HG03280 (cell line): ENCODE data around the gene PRMT1.

Source experiments
- ATAC-seq: cut with Tn5 transposase; IDR thresholded peaks from one replicate; pipeline ENCODE4 v1.9.1; 2021; ENCODE audit warnings: mild to moderate bottlenecking, moderate library complexity; ENCODE audit not compliant: unreplicated experiment

Gene PRMT1

DNA sequence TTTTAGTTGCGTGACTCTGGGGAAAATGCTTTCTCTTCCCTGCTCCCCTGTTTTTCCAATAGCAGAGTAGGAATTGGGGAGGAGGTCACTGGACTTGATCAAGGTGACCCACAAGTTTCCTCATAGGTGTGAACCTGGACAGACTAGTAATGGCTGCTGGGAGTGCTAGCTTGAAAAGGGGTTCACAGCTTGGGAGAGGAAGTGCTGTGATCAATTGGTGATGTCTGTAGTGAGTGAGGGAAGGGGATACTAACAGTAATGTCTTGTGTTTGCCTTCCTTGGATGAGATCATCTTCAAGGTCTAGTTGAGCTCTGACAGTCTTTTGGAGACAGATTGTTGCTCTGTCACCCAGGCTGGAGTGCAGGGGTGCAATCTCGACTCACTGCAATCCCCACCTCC lies 9.6 kb upstream of the PRMT1 start:
- ATAC-seq: no peak

DNA sequence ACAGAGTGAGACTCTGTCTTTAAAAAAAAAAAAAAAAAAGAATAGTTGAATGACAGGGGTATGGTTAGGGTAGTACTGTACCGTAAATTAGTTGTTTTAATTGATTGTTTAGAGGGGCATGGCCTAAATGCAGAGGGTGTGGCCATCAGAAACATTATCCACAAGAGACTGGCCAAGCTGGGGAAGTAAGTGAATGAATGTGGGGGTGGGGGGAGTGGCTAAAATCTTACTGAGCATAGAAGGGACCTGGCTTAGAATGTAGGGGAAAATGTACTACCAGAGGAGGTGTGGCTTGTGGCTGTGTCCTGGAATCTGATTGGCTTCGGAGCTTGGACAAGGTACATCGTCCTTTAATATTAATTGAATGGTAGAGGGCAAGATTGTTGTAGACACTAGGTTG lies 7.6 kb upstream of the PRMT1 start:
- ATAC-seq: no peak

DNA sequence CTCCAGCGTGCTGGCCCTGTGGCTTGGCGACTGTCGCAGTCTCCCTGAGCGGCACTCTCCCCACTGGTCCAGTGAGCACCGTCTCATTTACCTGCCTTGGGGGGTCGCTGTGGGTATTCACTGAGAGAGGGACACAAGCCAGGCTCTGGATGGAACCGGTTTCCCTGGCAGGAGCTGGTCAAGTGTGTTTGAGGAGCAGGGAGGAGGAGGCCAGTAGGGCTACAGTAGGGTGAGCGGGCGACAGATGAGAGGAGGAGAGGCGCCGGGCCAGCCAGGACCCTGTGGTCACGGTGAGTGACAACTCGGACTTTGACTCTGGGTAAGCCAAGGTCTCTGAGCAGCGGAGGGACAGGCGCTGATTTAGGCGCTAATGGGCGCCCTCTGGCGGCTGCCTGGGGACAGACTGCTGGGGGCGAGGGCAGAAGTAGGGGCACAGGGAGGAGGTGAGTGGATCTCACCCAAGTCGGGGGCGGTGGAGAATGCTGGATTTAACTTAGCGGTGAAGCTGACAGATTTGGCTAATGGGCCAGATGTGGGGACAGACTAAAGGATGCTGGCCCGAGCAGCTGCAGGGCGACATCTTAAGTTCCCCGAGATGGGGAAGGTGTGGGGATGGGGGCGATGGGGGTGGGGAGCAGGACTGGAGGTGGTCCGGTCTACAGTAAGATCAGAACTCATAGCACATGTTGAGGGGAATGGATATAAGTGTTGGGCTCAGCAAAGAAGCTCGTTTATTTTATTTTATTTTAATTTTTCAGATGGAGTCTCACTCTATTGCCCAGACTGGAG lies 4.7 kb upstream of the PRMT1 start:
- ATAC-seq: no peak

GRCh38 chr19:49676136-49676783 lies 811 bp upstream of the PRMT1 start:
- peak; percentile 26 for ATAC-seq

DNA sequence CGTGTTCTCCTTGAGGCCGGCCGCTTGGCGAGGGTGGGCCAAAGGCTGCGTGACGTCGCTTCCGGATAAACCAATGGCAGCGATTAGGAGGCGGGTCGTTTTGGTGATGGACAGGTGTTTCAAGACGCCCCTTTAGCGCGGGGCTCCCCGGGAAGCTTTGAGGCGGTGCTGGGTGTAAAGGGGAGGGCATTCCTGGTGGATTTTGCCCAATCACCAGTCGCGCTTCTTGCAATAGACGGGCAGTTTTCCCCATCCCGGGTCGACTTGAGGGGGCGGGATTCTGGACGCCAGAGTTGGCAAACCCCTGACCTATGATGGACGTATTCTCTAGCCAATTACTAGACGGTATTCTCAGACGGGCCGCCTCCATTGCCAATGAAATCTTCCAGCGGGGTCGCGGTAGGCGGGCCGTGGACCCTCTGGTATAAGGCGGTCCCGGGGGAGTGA lies 264 bp upstream of the PRMT1 start:
- ATAC-seq: peak; percentile 68

- ATAC-seq: no peak
These were observed 1.0 kb downstream of the PRMT1 start for GRCh38 chr19:49677901-49678674.

DNA sequence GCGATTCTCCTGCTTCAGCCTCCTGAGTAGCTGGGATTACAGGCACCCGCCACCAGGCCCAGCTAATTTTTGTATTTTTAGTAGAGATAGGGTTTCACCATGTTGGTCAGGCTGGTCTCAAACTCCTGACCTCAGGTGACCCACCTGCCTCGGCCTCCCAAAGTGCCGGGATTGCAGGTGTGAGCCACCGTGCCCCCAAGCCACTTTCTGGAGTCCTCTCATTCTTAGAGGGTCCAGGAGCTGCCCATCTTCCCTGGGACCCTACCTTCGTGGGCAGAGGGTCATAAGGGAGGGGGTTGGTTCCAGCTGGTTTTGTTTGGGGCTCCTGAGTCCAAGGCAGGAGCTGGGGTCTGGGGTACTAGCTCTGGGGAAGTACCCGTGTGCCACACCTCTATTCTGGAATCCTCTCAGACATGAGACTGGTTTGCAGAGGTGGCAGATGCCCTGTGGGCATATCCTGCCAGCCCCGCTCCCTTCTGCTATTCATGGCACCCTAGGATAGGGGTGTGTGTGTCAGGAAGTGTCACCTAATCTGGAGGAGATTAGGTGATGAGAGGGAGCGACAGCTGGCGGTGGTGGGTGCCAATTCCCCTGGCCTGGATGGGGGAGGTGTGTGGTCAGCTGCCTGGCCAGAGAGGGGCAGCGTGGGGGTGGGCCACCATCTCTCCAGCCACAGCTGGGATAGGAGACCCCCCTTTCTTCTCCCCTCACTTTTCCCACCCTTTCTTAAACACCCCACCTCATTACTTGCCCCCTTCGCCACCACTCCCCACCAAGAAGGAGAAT lies 2.1 kb downstream of the PRMT1 start:
- ATAC-seq: no peak

GRCh38 chr19:49679771-49680413 lies 2.8 kb downstream of the PRMT1 start:
- no peak for ATAC-seq

DNA sequence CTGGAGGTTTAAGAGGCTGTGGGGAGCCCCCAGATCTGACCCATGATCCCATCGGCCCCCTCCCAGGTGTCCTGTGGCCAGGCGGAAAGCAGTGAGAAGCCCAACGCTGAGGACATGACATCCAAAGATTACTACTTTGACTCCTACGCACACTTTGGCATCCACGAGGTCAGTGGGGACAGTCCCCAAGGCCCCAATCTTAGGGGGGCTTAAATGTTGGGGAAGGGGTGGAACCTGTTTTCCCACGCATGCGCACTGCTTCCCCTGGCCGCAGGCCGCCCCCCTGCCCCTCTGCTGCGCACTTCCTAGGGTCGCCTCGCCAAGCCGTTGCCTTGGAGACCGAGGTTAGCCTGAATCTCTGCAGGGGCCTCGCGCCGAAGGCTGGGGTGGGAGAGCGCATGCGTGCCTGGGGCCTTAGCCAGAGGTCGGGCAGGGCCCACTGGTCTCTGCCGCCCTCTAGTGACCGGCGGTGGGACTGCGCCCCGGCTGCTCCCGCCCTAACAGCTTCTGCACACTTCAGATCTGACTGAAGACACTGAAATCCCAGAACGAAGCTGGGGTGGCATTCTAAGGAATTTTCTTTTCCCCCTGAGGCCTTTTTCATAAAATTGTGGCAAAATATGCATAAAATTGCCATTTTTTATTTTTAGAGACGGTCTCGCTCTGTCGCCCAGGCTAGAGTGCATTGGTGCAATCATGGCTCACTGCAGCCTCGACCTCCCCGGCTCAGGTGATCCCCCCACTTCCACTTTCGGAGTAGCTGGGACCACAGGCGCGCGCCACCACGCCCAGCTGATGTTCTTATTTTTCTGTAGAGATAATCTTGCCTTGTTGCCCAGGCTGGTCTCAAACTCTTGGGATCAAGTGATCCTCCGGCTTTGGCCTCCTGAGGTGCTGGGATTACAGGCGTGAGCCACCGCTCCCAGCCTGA lies 3.6 kb downstream of the PRMT1 start:
- ATAC-seq: no peak

DNA sequence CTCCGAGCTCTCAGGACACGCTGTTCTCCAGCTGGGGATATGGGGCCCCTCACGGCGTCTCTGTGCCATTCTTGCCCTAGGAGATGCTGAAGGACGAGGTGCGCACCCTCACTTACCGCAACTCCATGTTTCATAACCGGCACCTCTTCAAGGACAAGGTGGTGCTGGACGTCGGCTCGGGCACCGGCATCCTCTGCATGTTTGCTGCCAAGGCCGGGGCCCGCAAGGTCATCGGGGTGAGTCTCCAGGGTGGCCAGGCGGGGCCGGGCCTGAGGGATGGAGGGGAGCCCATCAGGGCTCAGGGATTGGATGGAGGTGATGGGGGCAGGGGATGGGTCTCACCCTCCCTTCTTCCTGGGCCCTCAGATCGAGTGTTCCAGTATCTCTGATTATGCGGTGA lies 4.8 kb downstream of the PRMT1 start:
- no peak for ATAC-seq

DNA sequence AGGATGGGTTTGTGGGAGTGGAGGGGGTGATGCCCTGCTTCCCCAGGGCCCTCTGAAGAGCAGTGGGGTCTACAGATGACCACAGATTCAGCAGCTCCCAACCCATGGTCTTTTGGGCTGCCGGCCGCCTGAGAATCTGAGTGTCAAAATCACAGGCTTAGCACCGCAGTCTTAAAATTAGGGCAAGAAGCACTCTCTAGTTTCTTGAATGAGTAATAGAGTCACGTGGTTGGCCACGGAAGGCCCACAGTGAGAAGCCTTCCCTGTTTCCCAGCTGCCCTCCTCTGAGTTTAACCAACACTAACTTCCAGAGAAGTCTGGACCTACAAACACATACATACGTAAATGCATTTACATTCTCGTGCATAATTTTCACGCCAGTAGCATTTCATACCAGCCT lies 5.2 kb downstream of the PRMT1 start:
- no peak for ATAC-seq

GRCh38 chr19:49683814-49684250 lies 6.8 kb downstream of the PRMT1 start:
- no peak for ATAC-seq

DNA sequence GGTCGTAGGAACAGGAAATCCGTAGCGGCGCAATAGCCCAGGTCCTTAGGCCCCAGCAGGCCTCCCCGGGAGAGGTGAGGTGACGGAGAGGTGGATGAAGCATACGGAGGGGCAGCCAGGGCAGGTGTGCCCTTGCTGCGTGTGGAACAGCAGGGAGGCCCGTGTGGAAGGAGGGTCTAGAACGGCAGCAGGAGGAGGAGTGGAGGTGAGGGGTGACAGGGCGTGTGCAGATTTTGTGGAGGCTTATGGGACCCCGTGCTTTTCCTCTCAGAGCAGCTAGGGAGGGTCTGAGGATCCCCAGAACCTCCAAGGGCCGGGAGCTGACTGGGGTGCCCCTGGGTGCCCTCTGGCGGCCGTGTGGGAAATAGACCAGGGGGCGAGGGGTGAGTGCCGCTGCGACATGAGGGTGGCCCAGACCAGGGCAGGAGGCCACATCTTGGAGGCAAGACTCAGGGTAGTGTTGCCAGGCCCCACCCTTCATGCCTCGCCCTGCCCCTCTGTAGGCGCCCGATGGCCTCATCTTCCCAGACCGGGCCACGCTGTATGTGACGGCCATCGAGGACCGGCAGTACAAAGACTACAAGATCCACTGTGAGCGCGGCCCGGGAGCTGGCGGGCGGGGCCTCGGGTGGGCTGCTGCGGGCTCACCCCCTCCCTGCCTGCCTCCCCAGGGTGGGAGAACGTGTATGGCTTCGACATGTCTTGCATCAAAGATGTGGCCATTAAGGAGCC lies 7.3 kb downstream of the PRMT1 start:
- ATAC-seq: no peak

DNA sequence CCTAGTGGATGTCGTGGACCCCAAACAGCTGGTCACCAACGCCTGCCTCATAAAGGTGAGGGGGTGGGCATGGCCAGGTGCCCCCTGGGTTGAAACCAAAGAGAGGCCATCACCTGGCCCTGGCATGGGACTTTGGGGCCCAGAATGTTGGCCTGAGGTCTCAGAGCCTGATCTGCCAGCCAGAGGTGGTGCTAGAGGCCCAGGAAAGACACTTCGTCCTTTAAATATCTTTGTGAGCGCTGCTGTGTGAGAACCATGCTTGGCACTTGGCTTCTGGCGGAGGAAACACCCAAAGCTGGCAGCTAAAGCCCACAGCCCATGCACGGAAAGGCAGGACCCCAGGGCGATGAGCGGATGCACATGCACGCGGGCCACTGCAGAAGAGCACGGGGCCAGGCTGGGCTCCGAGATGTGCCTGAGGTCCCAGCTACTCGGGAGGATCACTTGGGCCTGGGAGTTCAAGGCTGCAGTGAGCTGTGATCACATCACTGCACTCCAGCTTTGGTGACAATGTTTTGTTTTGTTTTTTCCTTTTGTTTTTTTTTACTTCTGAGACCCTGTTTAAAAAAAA lies 8.0 kb downstream of the PRMT1 start:
- no peak for ATAC-seq

GRCh38 chr19:49685845-49686332 lies 8.8 kb downstream of the PRMT1 start:
- no peak for ATAC-seq

DNA sequence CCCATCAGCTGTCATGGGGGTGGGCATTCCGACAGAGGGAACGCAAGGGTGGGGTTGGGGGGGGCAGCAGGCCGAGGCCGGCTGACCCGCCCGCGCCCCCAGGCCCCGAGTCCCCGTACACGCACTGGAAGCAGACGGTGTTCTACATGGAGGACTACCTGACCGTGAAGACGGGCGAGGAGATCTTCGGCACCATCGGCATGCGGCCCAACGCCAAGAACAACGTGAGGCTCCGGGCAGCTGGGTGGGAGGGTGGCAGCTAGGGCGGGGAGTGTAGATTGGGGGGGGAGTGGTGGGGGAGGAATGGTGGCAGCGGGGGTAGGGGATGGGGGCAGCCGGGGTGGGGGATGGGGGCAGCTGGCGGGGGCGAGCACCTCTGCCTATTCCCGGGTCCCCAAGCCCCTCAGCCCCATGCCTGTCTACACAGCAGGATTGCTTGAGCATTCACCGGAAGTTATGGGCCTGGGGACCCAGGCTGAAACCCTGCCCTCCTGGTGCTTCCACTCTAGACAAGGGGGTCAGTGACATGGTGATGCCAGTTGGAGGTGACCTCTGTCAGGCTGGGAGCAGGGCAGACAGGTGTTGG lies 9.5 kb downstream of the PRMT1 start:
- no peak for ATAC-seq

- ATAC-seq: no peak
These were observed 10.1 kb downstream of the PRMT1 start for GRCh38 chr19:49687150-49687549.
